Cerebellar cortex (tissue), 1 donor: ENCODE measurements around the gene CORT.
"Not testable (repeated sequence)": the region's sequence is repeated elsewhere in the genome, so short reads cannot be mapped to it uniquely, and the experiment has no call there.

Source experiments
- DNase-seq: peaks from one replicate; pipeline ENCODE4 v3.0.0-alpha.2; 2015; ENCODE audit warnings: low spot score

Gene CORT

GRCh38 chr1:10438677-10439163 is 11.1 kb upstream of the CORT start:
- DNase-seq, result no peak

GRCh38 chr1:10440305-10440704 is 9.5 kb upstream of the CORT start:
- no peak for DNase-seq

GRCh38 chr1:10440794-10441193 is 9.0 kb upstream of the CORT start:
- DNase-seq, result no peak

- DNase-seq, result no peak
These were observed 5.6 kb upstream of the CORT start for GRCh38 chr1:10444248-10444647.

GRCh38 chr1:10444795-10445397 is 4.9 kb upstream of the CORT start:
- no peak for DNase-seq

- no peak for DNase-seq
These were observed 2.9 kb upstream of the CORT start for GRCh38 chr1:10446790-10447422.

GRCh38 chr1:10450156-10450814 is 454 bp downstream of the CORT start:
- no peak for DNase-seq

GRCh38 chr1:10450836-10451235 is 1.0 kb downstream of the CORT start:
- DNase-seq, result no peak

- DNase-seq, result no peak
These were observed 1.5 kb downstream of the CORT start for GRCh38 chr1:10451287-10451686.

GRCh38 chr1:10456048-10456447 is 6.2 kb downstream of the CORT start:
- no peak for DNase-seq

GRCh38 chr1:10456661-10457060 is 6.8 kb downstream of the CORT start:
- no peak for DNase-seq

GRCh38 chr1:10457462-10457861 is 7.6 kb downstream of the CORT start:
- not testable (repeated sequence) for DNase-seq

GRCh38 chr1:10457875-10458274 is 8.0 kb downstream of the CORT start:
- DNase-seq, result no peak

- DNase-seq, result no peak
These were observed 9.4 kb downstream of the CORT start for GRCh38 chr1:10459184-10459583.

GRCh38 chr1:10467078-10467477 is 17.2 kb downstream of the CORT start:
- DNase-seq, result no peak

- no peak for DNase-seq
These were observed 20.2 kb downstream of the CORT start for GRCh38 chr1:10470043-10470442.

- no peak for DNase-seq
These were observed 21.8 kb downstream of the CORT start for GRCh38 chr1:10471411-10472219.

GRCh38 chr1:10472220-10473144 is 22.7 kb downstream of the CORT start, which contains the start of gene DFFA:
TSS of gene DFFA (minus strand) at chr1:10472529. CDS start at chr1:10472458, 71 bp downstream.
- DNase-seq, result peak; percentile 98

- DNase-seq, result no peak
These were observed 23.4 kb downstream of the CORT start for GRCh38 chr1:10473145-10473765.

GRCh38 chr1:10474309-10474612 is 24.4 kb downstream of the CORT start:
- DNase-seq, result not testable (repeated sequence)
